Astrocyte (in vitro differentiated cells and primary cell): ENCODE results near the gene PIH1D1. TPM values are rescaled to one million over a fixed set of nuclear protein-coding genes. Genes with fewer than 3 reads are reported as not detected.

ENCODE experiments used
- DNase-seq: peaks from one replicate; pipeline ENCODE4 v3.0.0-alpha.2; 2010; ENCODE audit warnings: low read depth
- FAIRE-seq: peaks from 2 replicates; lab custom pipeline; 2011; peaks lifted over from hg19 to GRCh38; lab: Jason Lieb, UNC
- H2AFZ ChIP-seq: 2 replicates; pipeline ENCODE4 v1.6.0; 2012; ENCODE audit warnings: low read depth, low read length, inconsistent platforms
- H3K27ac ChIP-seq: 2 replicates; pipeline ENCODE4 v1.5.1; 2011; ENCODE audit warnings: low read depth, low read length, inconsistent platforms
- H3K27me3 ChIP-seq: 2 replicates; pipeline ENCODE4 v1.6.0; 2011; ENCODE audit warnings: low read length, inconsistent platforms; ENCODE audit not compliant: insufficient read depth
- H3K36me3 ChIP-seq: 2 replicates; pipeline ENCODE4 v1.5.1; 2011; ENCODE audit warnings: low read length, inconsistent platforms; ENCODE audit not compliant: insufficient read depth
- H3K4me1 ChIP-seq: 2 replicates; pipeline ENCODE4 v1.5.1; 2011; ENCODE audit warnings: low read length, inconsistent platforms; ENCODE audit not compliant: insufficient read depth
- H3K4me2 ChIP-seq: 2 replicates; pipeline ENCODE4 v1.6.0; 2012; ENCODE audit warnings: low read length, inconsistent platforms
- H3K4me3 ChIP-seq: 2 replicates; pipeline ENCODE4 v1.5.1; 2011; ENCODE audit warnings: low read depth, mild to moderate bottlenecking, low read length, inconsistent platforms; ENCODE audit not compliant: insufficient read depth
- H3K79me2 ChIP-seq: 2 replicates; pipeline ENCODE4 v1.6.0; 2012; ENCODE audit warnings: mild to moderate bottlenecking, low read length, inconsistent platforms; ENCODE audit not compliant: insufficient read depth
- H3K9ac ChIP-seq: 2 replicates; pipeline ENCODE4 v1.6.0; 2012; ENCODE audit warnings: mild to moderate bottlenecking, low read length, inconsistent platforms
- H3K9me3 ChIP-seq: 2 replicates; pipeline ENCODE4 v1.5.1; 2012; ENCODE audit warnings: low read depth, mild to moderate bottlenecking, low read length, inconsistent platforms; ENCODE audit not compliant: insufficient read depth
- H4K20me1 ChIP-seq: 2 replicates; pipeline ENCODE4 v1.6.0; 2012; ENCODE audit warnings: low read length, inconsistent platforms; ENCODE audit not compliant: insufficient read depth
- H3K27ac Mint-ChIP-seq: one replicate; pipeline ENCODE4 v1.8.0; 2021; ENCODE audit warnings: mild to moderate bottlenecking, mixed read lengths; ENCODE audit not compliant: unreplicated experiment
- H3K27me3 Mint-ChIP-seq: one replicate; pipeline ENCODE4 v1.8.0; 2021; ENCODE audit warnings: low read depth, mixed read lengths; ENCODE audit not compliant: unreplicated experiment
- H3K36me3 Mint-ChIP-seq: one replicate; pipeline ENCODE4 v1.8.0; 2021; ENCODE audit warnings: low read depth, mixed read lengths; ENCODE audit not compliant: unreplicated experiment
- H3K4me1 Mint-ChIP-seq: one replicate; pipeline ENCODE4 v1.8.0; 2021; ENCODE audit warnings: low read depth, mixed read lengths; ENCODE audit not compliant: unreplicated experiment
- H3K4me3 Mint-ChIP-seq: one replicate; pipeline ENCODE4 v1.8.0; 2021; ENCODE audit warnings: mild to moderate bottlenecking, moderate library complexity, mixed read lengths; ENCODE audit not compliant: unreplicated experiment
- H3K9me3 Mint-ChIP-seq: one replicate; pipeline ENCODE4 v1.8.0; 2021; ENCODE audit warnings: mild to moderate bottlenecking, mixed read lengths; ENCODE audit not compliant: unreplicated experiment
- CTCF ChIP-seq: IDR thresholded peaks from 2 replicates; pipeline ENCODE4 v1.5.1; 2011; ENCODE audit warnings: low read depth, mild to moderate bottlenecking, inconsistent platforms, low read length, moderate library complexity; ENCODE audit not compliant: insufficient read depth
- EZH2 ChIP-seq: IDR thresholded peaks from 2 replicates; pipeline ENCODE4 v1.6.1; 2012; ENCODE audit warnings: mild to moderate bottlenecking, low read length, inconsistent platforms; ENCODE audit not compliant: insufficient read depth
- total RNA-seq: library from RNA; stranded (reverse); gene quantifications from 2 replicates; pipeline ENCODE4 v1.2.1, GENCODE V29; 2021

The PIH1D1 gene
- total RNA-seq, 1 donor from 2014 or later = 61.3 TPM

DNA sequence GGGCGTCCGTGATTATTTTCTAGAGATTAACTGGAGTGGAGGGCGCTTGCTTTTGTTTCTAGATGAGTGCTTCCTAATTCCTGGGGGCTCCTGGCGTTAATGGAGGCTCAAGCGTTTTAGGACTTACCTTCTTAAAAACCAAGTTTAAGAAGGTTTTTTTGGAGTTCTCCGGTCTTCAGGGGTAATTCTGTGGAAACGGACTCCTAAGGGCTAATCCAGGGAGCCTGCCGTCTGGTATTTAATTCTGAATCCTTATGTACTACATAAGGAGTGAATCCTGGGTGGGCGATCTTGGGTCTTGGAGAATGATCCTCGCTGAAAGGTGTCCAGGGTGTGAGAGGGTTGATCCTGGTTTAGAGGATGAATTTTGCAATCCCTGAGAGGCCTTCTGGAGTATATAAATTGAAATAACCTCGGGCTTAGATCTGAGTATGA, 45.0 kb upstream of the PIH1D1 start:
- Mint-ChIP-seq H3K4me1 (peaks cover 29% of the 10 kb centered on the region), H3K36me3 (peaks cover 21% of the 10 kb centered on the region), H3K27ac (peak overlapping the region; percentile 96), H3K4me3 (peak overlapping the region; percentile 99), H3K27me3 (no peaks in the 10 kb centered on the region), H3K9me3 (no peaks in the 10 kb centered on the region)
- no peak overlapping the region for H2AFZ ChIP-seq
- H3K4me1 ChIP-seq = peaks cover 19% of the 10 kb centered on the region
- peaks cover 31% of the 10 kb centered on the region for H3K36me3 ChIP-seq
- no peaks in the 10 kb centered on the region for H3K27me3 ChIP-seq
- H3K9me3 ChIP-seq = no peaks in the 10 kb centered on the region
- TF ChIP-seq EZH2 (no peak), CTCF (no peak)
- DNase-seq (no peak), FAIRE-seq (no peak)
- H3K9ac ChIP-seq = peak overlapping the region; percentile 100
- H3K27ac ChIP-seq = peak overlapping the region; percentile 93
- peaks cover 32% of the 10 kb centered on the region for H3K79me2 ChIP-seq
- H3K4me3 ChIP-seq = peak overlapping the region; percentile 98
- H3K4me2 ChIP-seq = peak overlapping the region; percentile 93
- peaks cover 50% of the 10 kb centered on the region for H4K20me1 ChIP-seq

DNA sequence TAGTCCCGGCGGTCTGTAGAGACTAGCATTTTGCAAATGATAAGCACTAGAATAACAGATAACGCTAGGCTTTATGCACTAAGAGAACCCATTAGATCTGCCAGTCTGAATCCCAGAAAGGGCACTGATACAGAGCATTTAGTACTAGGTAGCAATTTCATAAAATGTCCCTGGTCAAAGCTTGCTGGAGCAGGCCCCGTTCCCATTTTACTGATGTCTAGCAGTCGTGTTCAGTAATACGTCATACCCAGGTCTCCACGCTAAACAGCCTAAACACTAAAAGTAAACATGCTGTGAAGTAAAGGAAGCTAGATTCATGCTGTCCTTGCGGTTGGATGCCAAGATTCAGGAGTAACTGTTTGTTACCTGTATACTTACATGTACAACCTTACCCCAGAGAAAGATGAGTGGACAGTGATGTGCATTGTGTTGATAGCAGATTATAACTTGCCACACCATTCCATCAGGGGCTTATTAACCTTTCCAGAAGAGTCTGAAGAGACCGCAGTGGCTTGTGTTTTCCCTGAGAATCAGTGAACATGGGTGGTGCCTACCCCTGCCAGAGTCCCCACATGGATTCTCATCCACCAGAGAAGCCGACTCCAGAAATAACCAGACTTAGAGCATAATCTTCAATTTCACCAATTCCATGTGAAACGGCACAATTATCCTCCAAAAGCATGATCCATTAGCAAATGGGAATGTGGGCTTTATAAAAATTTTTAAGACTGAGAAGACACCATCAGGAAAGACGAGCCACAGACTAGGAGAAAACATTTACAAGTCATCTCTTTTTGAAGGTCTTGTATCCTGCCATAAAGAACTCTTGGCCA, 41.2 kb upstream of the PIH1D1 start:
- H3K27ac ChIP-seq = no peak overlapping the region
- H3K27me3 ChIP-seq = no peaks in the 10 kb centered on the region
- FAIRE-seq (no peak), DNase-seq (no peak)
- H3K4me3 Mint-ChIP-seq = no peak overlapping the region
- no peak for TF ChIP-seq CTCF
- no peak overlapping the region for H3K4me2 ChIP-seq
- peaks cover 62% of the 10 kb centered on the region for H4K20me1 ChIP-seq
- H2AFZ ChIP-seq = no peak overlapping the region
- no peaks in the 10 kb centered on the region for H3K9me3 ChIP-seq
- no peak overlapping the region for H3K4me3 ChIP-seq
- H3K36me3 ChIP-seq = peaks cover 41% of the 10 kb centered on the region
- no peaks in the 10 kb centered on the region for H3K9me3 Mint-ChIP-seq
- H3K4me1 Mint-ChIP-seq = peaks cover 31% of the 10 kb centered on the region
- peaks cover 51% of the 10 kb centered on the region for H3K79me2 ChIP-seq
- no peak overlapping the region for H3K9ac ChIP-seq
- H3K27ac Mint-ChIP-seq = peak overlapping the region; percentile 38
- peaks cover 39% of the 10 kb centered on the region for H3K36me3 Mint-ChIP-seq
- H3K4me1 ChIP-seq = peaks cover 19% of the 10 kb centered on the region
- H3K27me3 Mint-ChIP-seq = no peaks in the 10 kb centered on the region
